ENCODE results near the gene DZANK1. TPM values are rescaled to one million over a fixed set of nuclear protein-coding genes. Genes with fewer than 3 reads are reported as not detected.

The DZANK1 gene
- total and polyA plus RNA-seq, 9 of the 15 experiments (the other 6 are each of a cell fraction or from before 2014, with no cell fraction given), result 0.04 to 0.18 (median 0.11) TPM; not detected in 2

GRCh38 chr20:18507218-18508191 is 40.7 kb upstream of the DZANK1 start, which contains the start of gene SEC23B (continued):
- TF ChIP-seq FOXK2 (conservative IDR thresholded peaks at IDR 0.05 in 1 of 2, IDR thresholded peaks at IDR 0.05 in 1 of 2; ENCODE audit: low read depth in 2 of 2), result no peak
- TF ChIP-seq ZNF324 (CRISPR knock-in tag; IDR thresholded peaks at IDR 0.05), result no peak
- no peak for TF ChIP-seq KAT2B (IDR thresholded peaks at IDR 0.05; ENCODE audit: low read depth, low read length)
- TF ChIP-seq ETV5 (CRISPR knock-in tag; IDR thresholded peaks at IDR 0.05; ENCODE audit: low read depth), result 0 out of 2 replicates have a peak, but pooled peaks have one; percentile 20
- peak; percentile 78; the same call in 1 of the 2 replicates for TF ChIP-seq CREB1 (IDR thresholded peaks at IDR 0.05)
- TF ChIP-seq CREB1 (CRISPR knock-in tag; IDR thresholded peaks at IDR 0.05), result peak; percentile 85
- TF ChIP-seq AFF1 (IDR thresholded peaks at IDR 0.05; ENCODE audit: low read depth in 1 of 2, partially characterized antibody in 2 of 2), result no peak
- TF ChIP-seq, protein P1, sequence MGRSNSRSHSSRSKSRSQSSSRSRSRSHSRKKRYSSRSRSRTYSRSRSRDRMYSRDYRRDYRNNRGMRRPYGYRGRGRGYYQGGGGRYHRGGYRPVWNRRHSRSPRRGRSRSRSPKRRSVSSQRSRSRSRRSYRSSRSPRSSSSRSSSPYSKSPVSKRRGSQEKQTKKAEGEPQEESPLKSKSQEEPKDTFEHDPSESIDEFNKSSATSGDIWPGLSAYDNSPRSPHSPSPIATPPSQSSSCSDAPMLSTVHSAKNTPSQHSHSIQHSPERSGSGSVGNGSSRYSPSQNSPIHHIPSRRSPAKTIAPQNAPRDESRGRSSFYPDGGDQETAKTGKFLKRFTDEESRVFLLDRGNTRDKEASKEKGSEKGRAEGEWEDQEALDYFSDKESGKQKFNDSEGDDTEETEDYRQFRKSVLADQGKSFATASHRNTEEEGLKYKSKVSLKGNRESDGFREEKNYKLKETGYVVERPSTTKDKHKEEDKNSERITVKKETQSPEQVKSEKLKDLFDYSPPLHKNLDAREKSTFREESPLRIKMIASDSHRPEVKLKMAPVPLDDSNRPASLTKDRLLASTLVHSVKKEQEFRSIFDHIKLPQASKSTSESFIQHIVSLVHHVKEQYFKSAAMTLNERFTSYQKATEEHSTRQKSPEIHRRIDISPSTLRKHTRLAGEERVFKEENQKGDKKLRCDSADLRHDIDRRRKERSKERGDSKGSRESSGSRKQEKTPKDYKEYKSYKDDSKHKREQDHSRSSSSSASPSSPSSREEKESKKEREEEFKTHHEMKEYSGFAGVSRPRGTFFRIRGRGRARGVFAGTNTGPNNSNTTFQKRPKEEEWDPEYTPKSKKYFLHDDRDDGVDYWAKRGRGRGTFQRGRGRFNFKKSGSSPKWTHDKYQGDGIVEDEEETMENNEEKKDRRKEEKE (IDR thresholded peaks at IDR 0.05; ENCODE audit: borderline replicate concordance in 1 of 2, control insufficient read depth in 1 of 2, low read depth in 2 of 2, low read length in 1 of 2), result no peak
- TF ChIP-seq HEY1 (CRISPR knock-in tag; IDR thresholded peaks at IDR 0.05; ENCODE audit: borderline replicate concordance), result no peak
- TF ChIP-seq PTBP1 (IDR thresholded peaks at IDR 0.05; ENCODE audit: low read depth, low read length), result no peak
- TF ChIP-seq SFPQ (IDR thresholded peaks at IDR 0.05; ENCODE audit: low read depth, low read length), result no peak
- no peak for TF ChIP-seq CEBPB (tag; IDR thresholded peaks at IDR 0.05)
- no peak for TF ChIP-seq ZNF175 (CRISPR knock-in tag; IDR thresholded peaks at IDR 0.05; ENCODE audit: low read depth)
- TF ChIP-seq KLF16 (IDR thresholded peaks at IDR 0.05), result no peak
- TF ChIP-seq L3MBTL2 (IDR thresholded peaks at IDR 0.05), result peak; percentile 63
- TF ChIP-seq EP400 (IDR thresholded peaks at IDR 0.05), result peak; percentile 94
- TF ChIP-seq GABPA (tag; conservative IDR thresholded peaks at IDR 0.05; ENCODE audit: low read depth), result peak; percentile 90
